GM10248 (cell line): Measurements from ENCODE around the gene NIPBL.
"Not testable (repeated sequence)": the region's sequence is repeated elsewhere in the genome, so short reads cannot be mapped to it uniquely, and the experiment has no call there.

Experiments
- CTCF ChIA-PET: fragments of 300-600 bp; sonication (Branson Sonifier 250); formaldehyde crosslinking; extraction: SDS; loops from one replicate; lab custom pipeline; 2021; ENCODE audit warnings: antibody characterized with exemption; lab: Yijun Ruan, JAX
- POLR2A ChIA-PET: fragments of 350-650 bp; sonication (Branson Sonifier 250); formaldehyde crosslinking; extraction: SDS; loops from one replicate; lab custom pipeline; 2020; ENCODE audit warnings: antibody characterized with exemption; lab: Yijun Ruan, JAX
- DNase-seq: peaks from one replicate; pipeline ENCODE4 v3.0.0; 2012; ENCODE audit errors: extremely low spot score
- CTCF ChIP-seq: IDR thresholded peaks from 2 replicates; pipeline ENCODE4 v1.5.1; 2012; ENCODE audit warnings: mild to moderate bottlenecking, low read depth; ENCODE audit errors: extremely low read depth, missing control alignments, control extremely low read depth

The NIPBL gene

DNA sequence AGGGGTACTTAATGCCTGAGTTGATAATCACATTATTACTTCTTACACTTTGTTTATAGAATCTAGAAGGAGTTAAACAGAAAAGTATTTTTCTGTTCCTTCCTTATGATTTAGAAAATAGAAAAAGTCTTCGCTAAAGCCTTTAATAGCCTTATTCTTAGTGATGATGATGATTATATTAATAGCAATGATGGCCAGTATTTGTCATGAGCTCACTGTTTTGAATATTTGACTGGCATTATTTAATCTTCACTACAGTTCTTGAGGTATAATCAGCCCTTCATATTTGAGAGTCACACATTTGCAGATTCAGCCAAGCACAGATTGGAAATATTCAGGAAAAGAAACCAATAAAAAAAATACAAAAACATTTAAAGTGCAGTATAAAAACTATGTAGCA is 23.3 kb downstream of the NIPBL start:
- ChIA-PET CTCF (interaction anchor here (0.6 to 1.2 kb wide), 2 partner anchors 13 to 24 kb away, joined by 3 read pairs; no protein-coding TSS in a partner anchor), POLR2A (no interaction called here)
- no peak for TF ChIP-seq CTCF

DNA sequence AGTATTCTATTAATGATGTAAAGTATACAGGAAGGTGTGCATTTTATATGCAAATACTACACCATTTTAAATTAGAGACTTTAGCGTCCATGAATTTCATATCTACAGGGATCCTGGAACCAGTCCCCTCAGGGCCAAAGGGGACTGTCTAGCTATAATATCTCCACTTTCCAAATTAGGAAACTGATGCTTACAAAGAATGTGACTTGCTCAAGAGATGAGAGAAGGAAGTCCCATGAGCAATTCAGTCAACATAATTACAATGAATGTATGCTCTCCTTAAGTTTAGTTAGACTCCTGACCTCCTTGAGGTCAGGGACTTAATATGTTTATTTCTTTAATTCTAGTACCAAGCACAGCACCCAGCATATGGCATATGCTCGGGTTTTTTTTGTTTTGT is 23.7 kb downstream of the NIPBL start:
- no peak for DNase-seq
- ChIA-PET POLR2A (no interaction called here), CTCF (interaction anchor here (0.6 to 1.2 kb wide), 2 partner anchors 13 to 24 kb away, joined by 3 read pairs; no protein-coding TSS in a partner anchor)
- TF ChIP-seq CTCF, result no peak

More for the DNA sequence above, 23.3 kb downstream of the NIPBL start:
- no peak for DNase-seq

- DNase-seq, CTCF ChIA-PET, POLR2A ChIA-PET: not testable (repeated sequence)
Observed at GRCh38 chr5:36901077-36901476, 24.5 kb downstream of the NIPBL start.

- POLR2A ChIA-PET, result no interaction called here
- TF ChIP-seq CTCF, result no peak
- no peak for DNase-seq
- CTCF ChIA-PET, result no interaction called here
Observed at GRCh38 chr5:36901856-36902255, 25.3 kb downstream of the NIPBL start.

- TF ChIP-seq CTCF, result no peak
- no peak for DNase-seq
- CTCF ChIA-PET, result no interaction called here
- POLR2A ChIA-PET, result no interaction called here
Observed at GRCh38 chr5:36902353-36902752, 25.8 kb downstream of the NIPBL start.

- no peak for DNase-seq
- POLR2A ChIA-PET, result no interaction called here
- CTCF ChIA-PET, result no interaction called here
- no peak for TF ChIP-seq CTCF
Observed at GRCh38 chr5:36904677-36905076, 28.1 kb downstream of the NIPBL start.

GRCh38 chr5:36908544-36909260 is 32.1 kb downstream of the NIPBL start:
- DNase-seq, result no peak
- TF ChIP-seq CTCF, result no peak
- ChIA-PET POLR2A (no interaction called here), CTCF (interaction anchor here (1.0 to 1.3 kb wide), 2 partner anchors 10 to 17 kb away, joined by 3 to 4 read pairs; no protein-coding TSS in a partner anchor)
